HG03378 (cell line): ENCODE data around the gene SERINC5.
"Not testable (repeated sequence)": the region's sequence is repeated elsewhere in the genome, so short reads cannot be mapped to it uniquely, and the experiment has no call there.

Source experiments
- ATAC-seq: cut with Tn5 transposase; IDR thresholded peaks from one replicate; pipeline ENCODE4 v1.9.1; 2021; ENCODE audit warnings: mild to moderate bottlenecking, moderate library complexity; ENCODE audit not compliant: unreplicated experiment

SERINC5 gene

GRCh38 chr5:80181618-80182211 is 74.1 kb downstream of the SERINC5 start:
- no peak for ATAC-seq

GRCh38 chr5:80177236-80177635 is 78.6 kb downstream of the SERINC5 start:
- ATAC-seq = no peak

GRCh38 chr5:80175337-80175736 is 80.5 kb downstream of the SERINC5 start:
- no peak for ATAC-seq

GRCh38 chr5:80174790-80175189 is 81.1 kb downstream of the SERINC5 start:
- no peak for ATAC-seq

GRCh38 chr5:80172067-80172695 is 83.7 kb downstream of the SERINC5 start:
- ATAC-seq = no peak

GRCh38 chr5:80170117-80170535 is 85.7 kb downstream of the SERINC5 start:
- no peak for ATAC-seq

GRCh38 chr5:80168388-80169028 is 87.3 kb downstream of the SERINC5 start:
- no peak for ATAC-seq

- ATAC-seq = no peak
Observed at GRCh38 chr5:80165452-80165851, 90.4 kb downstream of the SERINC5 start.

- no peak for ATAC-seq
Observed at GRCh38 chr5:80161165-80161564, 94.7 kb downstream of the SERINC5 start.

GRCh38 chr5:80160242-80160641 is 95.6 kb downstream of the SERINC5 start:
- ATAC-seq = no peak

GRCh38 chr5:80159133-80159815 is 96.6 kb downstream of the SERINC5 start:
- no peak for ATAC-seq

GRCh38 chr5:80156156-80156555 is 99.7 kb downstream of the SERINC5 start:
- ATAC-seq = no peak

- no peak for ATAC-seq
Observed at GRCh38 chr5:80154749-80155148, 101.1 kb downstream of the SERINC5 start.

- ATAC-seq = not testable (repeated sequence)
Observed at GRCh38 chr5:80154289-80154688, 101.6 kb downstream of the SERINC5 start.

- no peak for ATAC-seq
Observed at GRCh38 chr5:80153586-80154126, 102.2 kb downstream of the SERINC5 start.

GRCh38 chr5:80152778-80153177 is 103.1 kb downstream of the SERINC5 start:
- ATAC-seq = no peak

GRCh38 chr5:80151890-80152289 is 104.0 kb downstream of the SERINC5 start:
- ATAC-seq = no peak

GRCh38 chr5:80150731-80151130 is 105.1 kb downstream of the SERINC5 start:
- no peak for ATAC-seq

GRCh38 chr5:80149161-80149609 is 106.7 kb downstream of the SERINC5 start:
- ATAC-seq = no peak

GRCh38 chr5:80147119-80147815 is 108.6 kb downstream of the SERINC5 start:
- ATAC-seq = no peak

- no peak for ATAC-seq
Observed at GRCh38 chr5:80146046-80146445, 109.8 kb downstream of the SERINC5 start.
